Mesothelial cell of epicardium (in vitro differentiated cells): ENCODE data around the gene PEAR1. TPM values are rescaled to one million over a fixed set of nuclear protein-coding genes. Genes with fewer than 3 reads are reported as not detected.

ENCODE experiments used
- DNase-seq, 2 experiments: peaks; one replicate each; pipeline ENCODE4 v3.0.0; 2021; ENCODE audit warnings: low spot score in 2 of 2; ENCODE audit not compliant: unreplicated experiment in 2 of 2
- H3K27ac Mint-ChIP-seq: 2 replicates; pipeline ENCODE4 v1.8.0; 2021; ENCODE audit warnings: mixed read lengths
- H3K27me3 Mint-ChIP-seq: 2 replicates; pipeline ENCODE4 v1.8.0; 2021; ENCODE audit warnings: low read depth, mixed read lengths
- H3K36me3 Mint-ChIP-seq: 2 replicates; pipeline ENCODE4 v1.8.0; 2021; ENCODE audit warnings: mixed read lengths
- H3K4me1 Mint-ChIP-seq: 2 replicates; pipeline ENCODE4 v1.8.0; 2021; ENCODE audit warnings: mixed read lengths
- H3K4me3 Mint-ChIP-seq: 2 replicates; pipeline ENCODE4 v1.8.0; 2021; ENCODE audit warnings: mild to moderate bottlenecking, moderate library complexity, mixed read lengths
- H3K9me3 Mint-ChIP-seq: 2 replicates; pipeline ENCODE4 v1.8.0; 2021; ENCODE audit warnings: mixed read lengths
- CTCF ChIP-seq: fragments of 200-600 bp; sonication (generic); IDR thresholded peaks from one replicate; pipeline ENCODE4 v1.5.0; 2021; ENCODE audit warnings: antibody characterized with exemption; ENCODE audit not compliant: unreplicated experiment
- total RNA-seq: library from RNA; stranded (reverse); gene quantifications from 3 replicates; pipeline ENCODE4 v1.2.1, GENCODE V29; 2021

Gene PEAR1
- total RNA-seq, 1 donor from 2014 or later: 16.1 TPM

- Mint-ChIP-seq H3K27me3 (no peaks in the 10 kb centered on the region), H3K4me3 (no peak overlapping the region), H3K27ac (no peak overlapping the region), H3K9me3 (no peaks in the 10 kb centered on the region), H3K36me3 (peaks cover 59% of the 10 kb centered on the region), H3K4me1 (no peaks in the 10 kb centered on the region)
- TF ChIP-seq CTCF: no peak
- no peak for DNase-seq
These were observed 53.6 kb downstream of the PEAR1 start for GRCh38 chr1:156947127-156947526.

- H3K4me3 Mint-ChIP-seq: no peak overlapping the region
These were observed 54.5 kb downstream of the PEAR1 start for GRCh38 chr1:156947818-156948525.

GRCh38 chr1:156948708-156949107, 55.2 kb downstream of the PEAR1 start:
- DNase-seq: no peak
- Mint-ChIP-seq H3K27ac (no peak overlapping the region), H3K36me3 (peaks cover 50% of the 10 kb centered on the region), H3K9me3 (no peaks in the 10 kb centered on the region), H3K27me3 (no peaks in the 10 kb centered on the region), H3K4me1 (no peaks in the 10 kb centered on the region), H3K4me3 (no peak overlapping the region)
- TF ChIP-seq CTCF: no peak

More at GRCh38 chr1:156947818-156948525, 54.5 kb downstream of the PEAR1 start:
- TF ChIP-seq CTCF: no peak
- Mint-ChIP-seq H3K36me3 (peaks cover 55% of the 10 kb centered on the region), H3K27ac (no peak overlapping the region), H3K4me1 (no peaks in the 10 kb centered on the region), H3K9me3 (no peaks in the 10 kb centered on the region), H3K27me3 (no peaks in the 10 kb centered on the region)
- no peak for DNase-seq

- TF ChIP-seq CTCF: no peak
- no peak for DNase-seq
- no peaks in the 10 kb centered on the region for H3K27me3 Mint-ChIP-seq
- no peak overlapping the region for H3K27ac Mint-ChIP-seq
- H3K9me3 Mint-ChIP-seq: no peaks in the 10 kb centered on the region
- no peaks in the 10 kb centered on the region for H3K4me1 Mint-ChIP-seq
- peaks cover 46% of the 10 kb centered on the region for H3K36me3 Mint-ChIP-seq
- H3K4me3 Mint-ChIP-seq: no peak overlapping the region
These were observed 55.6 kb downstream of the PEAR1 start for GRCh38 chr1:156949127-156949526.

GRCh38 chr1:156951371-156951770, 57.9 kb downstream of the PEAR1 start:
- no peaks in the 10 kb centered on the region for H3K27me3 Mint-ChIP-seq
- peaks cover 32% of the 10 kb centered on the region for H3K36me3 Mint-ChIP-seq
- H3K9me3 Mint-ChIP-seq: no peaks in the 10 kb centered on the region
- no peak overlapping the region for H3K27ac Mint-ChIP-seq
- no peak for DNase-seq
- no peaks in the 10 kb centered on the region for H3K4me1 Mint-ChIP-seq
- no peak for TF ChIP-seq CTCF
- H3K4me3 Mint-ChIP-seq: no peak overlapping the region

- DNase-seq: no peak
- H3K4me1 Mint-ChIP-seq: no peaks in the 10 kb centered on the region
- H3K4me3 Mint-ChIP-seq: no peak overlapping the region
- H3K27me3 Mint-ChIP-seq: no peaks in the 10 kb centered on the region
- TF ChIP-seq CTCF: no peak
- H3K36me3 Mint-ChIP-seq: peaks cover 41% of the 10 kb centered on the region
- H3K27ac Mint-ChIP-seq: no peak overlapping the region
- no peaks in the 10 kb centered on the region for H3K9me3 Mint-ChIP-seq
These were observed 60.1 kb downstream of the PEAR1 start for GRCh38 chr1:156953571-156953970.
